CD4-positive, alpha-beta T cell treated with Interleukin-10 for 1 hour (primary cell): ENCODE results near the gene METTL22.

ENCODE experiments used
- DNase-seq: peaks from one replicate; pipeline ENCODE4 v3.0.0-alpha.2; 2020

METTL22 gene

DNA sequence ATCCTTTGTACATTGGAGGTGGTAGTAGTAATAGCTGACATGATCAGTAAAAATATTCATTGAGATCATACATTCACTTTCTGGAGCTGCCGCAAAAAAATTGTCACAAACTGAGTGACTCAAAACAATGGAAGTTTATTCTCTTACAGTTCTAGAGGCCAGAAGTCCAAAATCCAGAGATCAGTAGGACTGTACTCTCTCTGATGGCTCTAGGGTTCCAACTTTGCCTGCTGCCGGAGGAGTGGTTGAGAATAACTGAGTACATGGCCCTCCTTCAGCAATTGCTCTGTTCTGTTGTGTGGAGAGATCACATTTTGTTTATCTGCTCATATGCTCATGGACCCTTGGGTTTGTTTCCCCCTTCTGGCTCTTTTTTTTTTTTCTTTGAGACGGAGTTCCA, 76.5 kb downstream of the METTL22 start:
- DNase-seq: no peak
